HG03175 (cell line): Measurements from ENCODE around the gene MRPS25.

Experiments
- ATAC-seq: cut with Tn5 transposase; IDR thresholded peaks from one replicate; pipeline ENCODE4 v1.9.1; 2021; ENCODE audit warnings: mild to moderate bottlenecking, moderate library complexity; ENCODE audit not compliant: unreplicated experiment

Gene MRPS25

DNA sequence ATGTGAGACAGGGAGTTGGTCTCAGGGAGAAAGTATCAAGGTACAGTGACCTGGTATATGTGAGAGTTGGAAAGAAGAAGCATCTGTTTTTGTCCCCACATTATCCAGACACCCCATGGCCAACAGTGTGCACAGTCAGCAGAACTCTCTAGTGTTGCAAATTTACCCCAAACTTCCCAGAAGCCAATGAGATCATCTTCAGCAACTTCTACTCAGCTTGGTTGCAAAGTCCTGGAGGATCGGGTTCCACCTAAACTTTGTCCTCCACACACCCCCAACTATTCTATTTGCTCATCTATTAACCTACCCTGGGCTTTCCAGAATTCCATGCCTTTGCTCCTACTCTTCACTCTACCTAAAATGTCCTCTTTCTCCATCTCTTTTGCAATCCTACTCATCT lies 18.1 kb upstream of the MRPS25 start:
- ATAC-seq = no peak

DNA sequence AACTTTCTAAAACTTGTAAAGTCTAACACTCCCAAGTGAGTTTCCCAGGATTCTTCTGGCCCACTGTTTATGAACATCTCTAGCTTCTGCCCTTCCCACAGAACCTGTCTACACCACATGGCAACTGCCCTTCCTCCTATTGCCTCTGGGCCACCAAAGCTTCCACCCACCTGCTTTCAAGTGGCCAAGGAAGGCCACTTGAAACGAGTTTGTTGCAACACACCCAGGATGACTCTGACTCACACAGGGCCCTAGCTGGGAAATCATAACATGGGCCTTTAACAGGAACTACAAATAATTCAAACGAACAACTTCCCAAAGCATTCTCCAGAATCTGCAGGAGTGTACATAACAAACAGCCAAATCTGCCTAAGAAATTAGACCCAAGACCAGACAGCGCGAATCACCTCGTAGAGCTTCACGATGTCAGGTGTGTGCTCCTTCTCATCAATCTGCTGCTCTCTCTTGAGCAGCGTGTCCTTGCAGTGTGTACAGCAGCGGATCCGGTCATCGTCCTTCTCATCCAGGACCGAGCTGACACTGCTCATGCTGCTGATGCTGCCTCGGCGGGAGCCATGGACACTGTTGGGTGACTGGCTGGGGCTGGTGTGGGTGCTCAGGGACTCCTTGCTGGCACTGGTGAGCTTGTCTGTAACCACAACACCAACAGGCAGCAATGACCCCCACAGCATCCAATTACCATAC lies 17.0 kb upstream of the MRPS25 start:
- ATAC-seq = no peak

DNA sequence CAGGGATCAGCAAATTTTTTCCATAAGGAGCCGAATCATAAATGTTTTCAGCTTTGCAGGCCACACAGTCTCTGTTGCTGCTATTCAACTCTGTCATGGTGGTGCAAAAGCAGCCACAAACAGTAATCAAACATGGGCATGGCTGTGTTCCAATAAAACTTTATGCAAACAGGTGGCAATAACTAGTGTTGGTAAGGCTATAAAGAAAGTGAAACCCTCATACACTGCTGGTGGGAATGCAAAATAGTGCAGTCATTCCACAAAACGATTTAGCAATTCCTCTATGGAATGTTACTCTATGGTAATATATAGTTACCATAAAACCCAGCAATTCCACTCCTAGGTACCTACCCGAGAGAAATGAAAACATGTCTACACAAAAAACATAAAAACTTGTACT lies 14.0 kb upstream of the MRPS25 start:
- no peak for ATAC-seq

DNA sequence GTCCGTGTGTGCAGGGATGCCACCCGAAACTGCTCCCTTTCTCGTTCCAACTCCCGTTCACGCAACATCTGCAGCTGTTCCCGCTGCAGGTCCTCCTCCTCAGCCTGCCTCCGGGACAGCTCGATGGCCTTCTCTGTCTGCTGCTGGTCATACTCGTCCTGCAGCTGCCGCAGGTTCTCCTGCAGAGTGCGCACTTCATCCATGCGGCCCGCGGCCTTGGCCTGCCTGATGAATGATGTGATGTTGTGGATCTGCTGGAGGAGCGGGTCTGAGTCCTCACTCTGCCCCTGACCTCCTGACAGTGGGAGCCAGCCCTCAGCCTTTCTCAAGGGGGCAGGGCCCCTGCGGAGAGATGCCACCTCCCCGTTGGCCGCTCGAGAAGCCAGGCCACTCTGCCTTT lies 9.4 kb upstream of the MRPS25 start:
- no peak for ATAC-seq

DNA sequence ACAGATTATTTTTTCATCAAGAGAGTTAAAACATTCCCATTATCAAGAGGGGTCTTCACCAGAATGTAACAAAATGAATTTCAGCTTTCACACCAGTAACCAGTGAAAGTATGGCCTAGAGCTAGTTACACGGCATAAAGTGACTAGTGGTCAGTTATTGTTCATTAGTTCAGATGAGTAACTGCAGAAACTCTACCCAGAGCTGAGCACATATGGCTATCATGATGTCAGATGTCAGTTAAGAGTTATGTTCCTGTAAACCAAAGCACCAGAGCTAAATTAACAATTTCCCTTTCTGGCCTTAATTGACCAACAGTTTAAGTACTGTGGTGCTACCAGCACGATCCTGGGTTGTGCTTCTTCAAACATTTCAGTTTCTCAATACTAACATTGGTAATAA lies 6.6 kb upstream of the MRPS25 start:
- ATAC-seq = no peak

DNA sequence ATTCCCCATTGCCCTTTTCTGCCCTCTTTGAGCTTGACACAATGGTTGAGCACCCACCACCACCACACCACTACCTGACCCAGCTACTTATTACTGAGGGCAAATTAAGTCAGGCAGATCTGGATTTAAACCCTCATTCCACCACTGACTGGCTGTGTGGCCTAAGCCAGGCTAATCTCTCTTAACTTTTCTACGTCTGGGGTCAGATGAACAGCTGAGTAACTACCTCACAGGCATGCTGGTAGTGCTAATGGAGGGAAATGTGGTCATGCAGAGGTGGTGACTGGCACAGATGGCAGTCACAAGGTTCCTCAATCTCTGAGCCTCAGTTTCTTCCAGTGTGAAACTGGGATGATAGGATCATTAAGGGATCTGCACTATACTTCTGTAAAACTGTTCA lies 4.3 kb upstream of the MRPS25 start:
- no peak for ATAC-seq

DNA sequence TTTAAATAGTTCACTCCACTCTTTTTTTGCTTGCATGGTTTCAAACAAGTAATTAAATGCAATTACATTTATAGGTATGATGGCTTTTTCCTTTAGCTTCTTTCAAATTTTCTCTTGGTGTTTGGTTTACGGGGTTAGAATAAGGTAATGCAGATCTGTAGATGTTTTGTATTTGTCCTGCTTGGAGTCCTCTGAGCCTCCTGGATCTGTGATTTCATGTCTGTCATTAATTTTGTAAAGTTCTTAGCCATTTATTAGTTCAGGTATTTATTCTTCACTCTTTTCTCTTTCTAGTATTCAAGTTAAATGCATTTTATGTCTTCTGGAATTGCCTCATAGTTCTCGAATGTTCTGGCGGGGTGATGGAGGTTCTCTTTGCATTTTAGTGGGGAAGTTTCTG lies 1.4 kb upstream of the MRPS25 start:
- no peak for ATAC-seq

DNA sequence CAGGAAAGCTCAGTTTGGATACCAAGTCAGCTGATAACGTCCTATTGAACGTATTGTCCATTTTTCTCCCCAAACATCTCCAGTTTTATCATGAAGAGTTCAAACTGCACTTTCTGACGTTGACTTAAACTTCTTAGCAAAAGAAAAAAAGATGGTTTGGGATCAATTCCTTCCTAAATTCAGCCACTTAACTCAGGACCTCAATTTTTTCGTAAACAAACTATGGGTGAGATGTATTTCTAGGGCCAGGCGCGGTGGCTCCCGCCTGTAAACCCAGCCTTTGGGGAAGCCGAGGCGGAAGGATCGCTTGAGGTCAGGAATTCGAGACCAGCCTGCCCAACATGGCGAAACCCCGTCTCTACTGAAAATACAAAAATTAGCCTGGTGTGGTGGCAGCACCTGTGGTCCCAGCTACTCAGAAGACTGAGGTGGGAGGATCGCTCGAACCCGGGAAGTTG lies 464 bp upstream of the MRPS25 start:
- no peak for ATAC-seq

DNA sequence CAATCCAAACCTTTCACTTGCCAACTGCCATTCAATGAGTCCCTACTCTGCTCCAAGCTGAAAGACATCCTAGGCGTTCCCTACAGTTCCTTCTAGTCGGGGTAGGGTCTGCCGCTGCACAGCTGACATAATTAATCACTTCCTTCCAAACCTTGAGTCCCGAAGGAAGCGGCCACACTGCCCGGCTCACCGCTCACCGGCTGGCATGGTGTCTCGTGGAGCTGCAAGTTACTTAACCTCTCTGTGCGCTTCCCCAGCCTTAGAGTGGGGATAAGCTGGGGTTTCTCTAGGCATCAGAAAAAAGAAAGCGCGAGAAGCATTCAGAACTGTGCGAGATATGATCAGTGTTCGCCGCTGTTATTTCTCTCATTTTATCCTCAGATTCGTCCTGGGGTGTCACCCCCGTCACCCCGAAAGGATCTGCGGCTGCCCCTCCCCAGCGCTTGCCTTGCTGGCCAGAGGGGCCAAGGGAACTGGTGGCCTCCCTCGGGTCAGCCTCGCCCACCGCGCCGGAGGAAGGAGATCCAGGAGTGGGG lies 748 bp downstream of the MRPS25 start:
- peak; percentile 28 for ATAC-seq

DNA sequence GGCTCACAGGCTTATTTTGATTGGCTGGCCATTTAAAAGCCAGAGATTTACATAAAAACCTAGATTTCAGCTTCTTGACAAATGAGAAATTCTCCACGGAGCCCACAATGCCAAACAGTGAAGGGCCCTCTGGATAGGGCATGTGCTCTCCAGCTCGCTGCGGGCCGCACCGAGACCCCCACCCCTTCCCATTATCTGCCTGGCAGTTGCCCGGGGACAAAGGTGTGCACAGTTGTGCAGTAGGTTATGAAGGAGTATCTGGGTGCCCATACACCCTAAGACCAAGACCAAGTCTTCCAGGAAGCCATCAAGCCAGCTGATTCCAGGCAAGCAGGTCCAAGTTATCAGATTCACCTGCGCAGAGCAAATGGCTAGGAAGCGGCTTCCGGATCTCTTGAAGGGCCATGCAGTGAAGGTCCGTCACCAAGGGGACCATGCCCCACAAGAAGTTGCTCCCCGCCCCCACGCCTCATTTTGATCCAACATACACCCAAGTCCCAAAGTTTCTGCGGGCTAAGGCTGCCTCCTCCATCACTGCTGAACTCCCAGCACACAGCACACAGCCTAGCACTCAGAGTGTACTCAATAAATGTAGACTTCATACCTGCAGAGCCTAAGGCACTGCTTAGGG lies 1.3 kb downstream of the MRPS25 start:
- ATAC-seq = no peak

DNA sequence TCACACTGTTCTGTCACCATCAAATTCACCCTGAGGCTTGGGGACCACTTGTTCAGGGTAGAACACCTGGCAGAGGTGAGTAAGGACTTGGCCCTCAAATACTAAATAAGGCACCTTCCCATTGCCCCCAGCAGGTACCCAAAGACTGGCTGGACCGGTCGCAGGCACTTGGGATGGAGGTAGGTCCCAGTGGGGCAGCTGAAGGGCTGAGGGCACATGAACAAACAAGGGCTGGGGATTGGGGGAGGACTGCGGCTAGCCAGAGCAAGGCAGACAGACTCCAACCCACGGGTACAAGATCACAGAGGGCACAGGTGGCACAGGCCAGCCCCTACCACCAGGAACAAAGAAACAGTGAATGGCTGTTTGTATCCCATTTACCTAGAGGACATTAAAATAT lies 1.9 kb downstream of the MRPS25 start:
- ATAC-seq = no peak

DNA sequence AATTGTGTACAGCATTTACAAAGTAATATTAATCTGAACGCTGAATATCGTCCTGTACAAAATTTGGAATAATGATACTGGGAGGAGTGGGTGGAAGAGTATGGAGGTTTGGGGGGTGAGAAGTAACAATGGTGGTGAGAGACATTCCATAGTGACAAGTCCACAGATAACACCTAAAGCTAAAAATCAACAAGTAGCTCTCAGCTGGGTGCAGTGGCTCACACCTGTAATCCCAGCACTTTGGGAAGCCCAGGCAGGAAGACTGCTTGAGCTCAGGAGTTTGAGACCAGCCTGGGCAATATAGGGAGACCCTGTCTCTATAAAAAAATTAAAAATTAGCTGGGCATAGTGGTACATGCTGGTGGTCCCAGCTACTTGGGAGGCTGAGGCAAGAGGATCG lies 5.1 kb downstream of the MRPS25 start:
- no peak for ATAC-seq

DNA sequence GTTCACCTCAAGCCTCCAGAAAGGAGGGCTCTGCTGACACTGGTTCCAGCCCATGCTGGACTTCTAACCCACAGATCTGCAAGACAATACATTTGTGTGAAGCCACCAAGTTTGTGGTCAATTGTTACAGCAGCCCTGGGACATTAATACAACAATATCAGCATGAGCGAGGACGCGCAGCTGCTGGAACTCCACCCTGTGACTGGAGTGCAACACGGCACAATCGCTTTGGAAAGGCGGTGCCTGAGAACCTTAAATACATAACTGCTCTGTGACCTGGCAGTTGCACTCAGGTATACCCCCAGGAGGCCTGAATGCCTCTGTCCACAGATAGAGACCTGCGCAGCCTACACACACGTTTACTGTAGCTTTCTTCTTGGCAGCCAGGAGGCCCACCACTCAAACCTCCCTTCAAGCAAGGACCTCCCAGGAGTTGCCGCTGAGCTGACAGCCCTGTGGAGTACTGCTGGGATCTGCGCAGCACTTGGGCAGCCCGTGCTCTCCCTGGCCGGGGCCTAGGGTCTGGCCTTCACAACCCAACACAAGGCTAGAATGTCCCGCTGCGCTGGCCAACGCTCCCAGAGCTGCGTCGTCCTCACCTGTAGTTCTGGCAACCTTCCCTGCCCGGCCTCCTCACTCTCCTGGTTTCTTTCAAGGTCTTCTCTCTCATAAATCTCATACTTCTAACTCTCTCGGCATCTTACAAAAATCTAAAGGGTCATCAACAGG lies 8.3 kb downstream of the MRPS25 start:
- ATAC-seq = no peak

DNA sequence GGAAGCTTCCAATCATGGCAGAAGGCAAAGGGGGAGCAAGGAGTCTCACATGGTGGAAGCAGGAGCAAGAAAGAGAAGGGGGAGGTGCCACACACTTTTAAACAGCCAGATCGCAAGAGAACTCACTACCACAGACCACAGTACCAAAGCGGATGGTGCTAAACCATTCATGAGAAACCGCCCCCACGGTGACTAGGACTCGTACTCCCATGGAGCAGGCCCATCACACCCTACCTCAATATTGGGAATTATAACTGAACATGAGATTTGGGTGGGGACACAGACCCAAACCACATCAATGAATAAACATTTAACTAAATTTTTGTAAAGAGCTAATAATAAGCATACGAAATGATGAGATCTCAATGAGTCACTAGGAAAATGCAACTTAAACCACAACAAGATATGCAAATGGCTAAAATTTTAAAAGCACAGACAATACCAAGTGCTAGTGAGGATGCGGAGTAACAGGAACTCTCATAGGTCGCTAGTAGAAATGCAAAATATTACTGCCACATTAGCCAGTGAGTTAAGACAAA lies 10.0 kb downstream of the MRPS25 start:
- ATAC-seq = peak; percentile 40

DNA sequence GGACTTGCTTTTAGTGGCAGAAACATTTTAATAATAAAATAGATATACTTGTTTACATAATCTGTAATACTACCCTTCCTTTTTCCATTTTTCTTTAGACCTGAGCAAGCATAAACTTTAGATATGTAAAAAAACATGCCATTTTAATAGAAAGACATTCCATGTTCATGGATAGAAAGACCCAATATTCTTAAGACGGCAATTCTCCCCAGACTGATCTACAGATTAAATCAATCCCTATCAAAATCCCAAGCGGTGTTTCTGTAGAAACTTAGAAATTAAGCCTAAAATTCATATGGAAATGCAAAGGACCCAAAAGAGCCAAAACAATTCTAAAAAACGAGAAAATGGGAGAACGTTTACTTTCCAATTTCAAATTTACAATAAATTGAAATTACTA lies 11.6 kb downstream of the MRPS25 start:
- no peak for ATAC-seq

DNA sequence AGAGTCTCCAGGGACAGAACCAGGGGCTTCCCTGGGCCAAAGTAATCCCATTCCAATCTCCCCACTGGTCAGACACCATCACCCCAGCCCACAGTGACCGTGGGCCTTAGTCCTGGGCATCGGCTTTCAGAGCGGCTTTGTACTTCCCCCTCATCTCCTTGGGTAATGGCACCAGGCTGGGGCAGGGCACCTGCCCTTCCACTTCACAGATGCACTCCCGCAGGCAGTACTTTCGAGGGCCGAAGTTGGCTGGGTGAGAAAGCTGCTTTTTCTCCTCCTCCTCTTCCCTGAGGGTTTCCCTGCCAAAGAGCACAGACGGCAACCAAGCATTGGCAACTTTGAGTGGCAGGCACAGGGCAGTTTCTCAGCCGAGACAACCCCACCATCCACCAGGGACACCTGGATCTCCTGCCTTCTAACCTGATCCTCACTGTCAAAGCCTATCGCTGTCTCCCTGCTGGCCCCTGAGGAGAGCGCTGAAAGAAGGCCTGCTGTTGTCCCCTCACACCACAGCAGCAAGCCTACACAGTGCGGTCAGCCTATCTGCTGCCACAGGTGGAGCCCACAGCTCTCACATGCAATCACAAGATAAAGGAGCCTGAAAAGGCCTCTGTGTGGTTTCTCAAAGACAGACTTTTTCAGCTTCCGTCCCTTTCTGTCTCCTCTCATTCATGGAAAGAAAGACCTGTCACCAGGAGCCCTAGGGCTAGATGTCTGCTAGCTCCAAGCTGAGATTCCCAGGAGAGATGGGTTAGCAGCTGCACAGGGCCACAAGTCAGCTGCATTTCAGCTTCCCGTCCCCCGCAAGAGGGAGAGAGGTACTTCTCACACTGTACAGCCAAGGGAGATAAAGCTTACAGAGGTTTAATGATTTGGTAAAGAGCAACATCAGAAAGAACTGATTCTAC lies 12.5 kb downstream of the MRPS25 start:
- ATAC-seq = no peak

DNA sequence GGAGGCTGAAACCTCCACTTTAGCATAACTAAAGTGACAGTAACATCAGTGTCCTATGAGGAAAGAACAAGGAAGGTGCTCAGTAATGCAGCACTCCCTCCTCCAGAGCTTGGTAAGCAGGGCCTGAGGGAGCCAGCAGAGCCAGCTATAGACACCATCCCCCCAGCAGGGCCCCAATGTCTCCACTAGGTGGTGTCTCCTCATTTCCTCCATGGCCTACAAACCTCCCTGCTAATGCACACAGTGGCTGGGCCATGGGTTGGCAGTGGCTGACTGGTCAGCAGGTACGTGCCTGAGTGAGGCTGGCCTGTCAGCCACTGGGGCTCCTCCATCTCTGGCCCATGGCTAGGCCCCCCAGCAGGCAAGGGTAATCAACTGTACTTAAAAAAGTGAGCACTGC lies 13.6 kb downstream of the MRPS25 start:
- ATAC-seq = peak; percentile 57

DNA sequence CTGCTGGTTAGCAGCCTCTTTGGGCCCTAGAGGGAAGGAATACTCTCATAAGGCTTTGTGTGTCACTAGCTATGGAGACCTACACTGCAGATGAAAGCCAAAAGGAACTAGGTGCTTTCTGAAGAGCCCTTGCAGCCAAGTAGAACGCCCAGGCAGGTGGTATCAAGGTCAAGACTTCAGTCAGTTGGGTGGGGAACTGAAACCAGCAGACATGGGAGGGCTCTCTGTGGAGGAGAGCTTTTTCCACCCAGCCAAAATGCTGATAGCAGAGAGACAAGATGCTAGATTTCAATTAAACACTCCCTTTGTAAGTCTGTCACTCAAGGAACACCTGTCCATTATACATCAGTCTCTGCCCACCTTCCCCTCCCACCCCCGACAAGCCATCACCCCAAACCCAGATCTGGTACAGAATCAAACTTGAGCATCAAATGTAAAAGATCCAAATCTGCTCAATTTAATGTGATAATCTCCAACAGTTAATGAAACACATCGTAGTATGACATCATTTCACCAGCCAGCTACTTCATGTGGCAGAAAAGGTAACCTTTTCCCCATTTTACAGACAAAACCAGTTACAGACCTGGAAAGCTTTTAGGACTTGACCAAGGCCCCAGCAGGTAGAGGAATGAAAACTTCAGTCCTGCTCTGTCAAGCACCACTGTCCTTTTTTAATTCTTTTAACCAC lies 14.6 kb downstream of the MRPS25 start:
- ATAC-seq = peak; percentile 85

DNA sequence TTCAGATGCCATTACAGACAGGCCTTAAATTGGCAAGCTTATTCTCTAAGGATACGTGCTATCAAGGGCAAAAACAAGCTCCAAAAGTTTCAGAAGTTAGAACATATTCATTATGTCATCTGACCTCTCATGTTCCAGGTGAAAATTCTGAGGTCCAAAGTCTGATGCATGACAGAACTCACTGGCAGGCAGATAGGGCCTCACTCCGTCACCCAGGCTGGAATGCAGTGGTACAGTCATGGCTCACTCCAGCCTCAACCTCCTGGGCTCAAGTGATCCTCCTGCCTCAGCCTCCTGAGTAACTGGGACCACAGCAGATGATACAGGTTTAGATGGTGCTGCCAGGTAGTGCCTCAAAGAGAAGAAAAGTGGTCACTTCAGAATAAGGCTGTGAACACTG lies 15.5 kb downstream of the MRPS25 start:
- ATAC-seq = no peak

DNA sequence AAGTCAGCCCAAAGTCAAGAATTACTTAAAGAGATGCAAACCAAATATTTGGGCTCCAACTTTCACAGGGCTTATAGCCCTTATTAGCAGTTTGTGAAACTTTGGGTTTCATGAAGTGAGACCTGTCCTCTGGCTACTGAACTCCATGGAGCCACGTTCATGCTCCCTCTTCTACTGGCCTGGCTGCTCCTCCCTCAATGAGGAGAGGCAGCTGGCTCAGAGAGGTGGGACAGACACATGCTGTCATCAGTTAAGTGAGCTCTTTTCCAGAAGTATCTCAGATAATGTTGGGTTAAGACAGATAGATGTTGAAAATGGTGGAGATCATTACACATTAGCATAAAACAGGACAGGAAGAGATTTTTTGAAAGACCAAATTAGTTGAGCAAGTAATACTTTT lies 19.4 kb downstream of the MRPS25 start:
- no peak for ATAC-seq
